SH-SY5Y (cell line): ENCODE results near the gene SMTNL2.

Source experiments
- GATA2 ChIP-seq: IDR thresholded peaks from 2 replicates; pipeline ENCODE4 v1.6.1; 2011; ENCODE audit warnings: mild to moderate bottlenecking, low read depth, low read length
- GATA3 ChIP-seq: IDR thresholded peaks from 2 replicates; pipeline ENCODE4 v1.6.1; 2011; ENCODE audit warnings: low read depth, mild to moderate bottlenecking, low read length, moderate library complexity

Gene SMTNL2

GRCh38 chr17:4610162-4610561 lies 25.8 kb downstream of the SMTNL2 start:
- no peak for TF ChIP-seq GATA3
- TF ChIP-seq GATA2 = no peak

DNA sequence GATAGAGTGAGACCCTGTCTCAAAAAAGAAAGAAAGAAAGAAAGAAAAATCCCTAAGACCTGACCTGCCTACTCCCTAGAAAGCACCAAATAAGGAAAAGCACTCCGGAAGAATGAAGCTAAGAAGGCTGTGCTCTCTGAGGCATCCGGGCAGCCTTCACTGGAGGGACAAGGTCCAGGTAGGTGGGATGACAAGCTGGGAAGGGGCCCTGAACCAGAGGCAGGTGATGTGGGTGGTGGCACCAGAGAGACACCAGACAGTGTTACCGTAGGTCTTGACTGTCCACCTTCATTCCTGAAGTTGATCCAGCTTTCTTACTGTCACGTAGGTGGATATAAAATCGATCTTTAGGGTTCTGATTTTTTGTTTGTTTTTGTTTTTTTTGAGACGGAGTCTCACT lies 26.3 kb downstream of the SMTNL2 start:
- no peak for TF ChIP-seq GATA3
- TF ChIP-seq GATA2 = no peak

GRCh38 chr17:4616476-4616875 lies 32.1 kb downstream of the SMTNL2 start:
- TF ChIP-seq GATA3 = no peak
- TF ChIP-seq GATA2 = no peak

- TF ChIP-seq GATA2 (no peak), GATA3 (no peak)
Measured at GRCh38 chr17:4617090-4617489, 32.8 kb downstream of the SMTNL2 start.

- no peak for TF ChIP-seq GATA3
- no peak for TF ChIP-seq GATA2
Measured at GRCh38 chr17:4617590-4618351, 33.4 kb downstream of the SMTNL2 start.

- TF ChIP-seq GATA2 = no peak
- TF ChIP-seq GATA3 = no peak
Measured at GRCh38 chr17:4620531-4621101, 36.3 kb downstream of the SMTNL2 start.

DNA sequence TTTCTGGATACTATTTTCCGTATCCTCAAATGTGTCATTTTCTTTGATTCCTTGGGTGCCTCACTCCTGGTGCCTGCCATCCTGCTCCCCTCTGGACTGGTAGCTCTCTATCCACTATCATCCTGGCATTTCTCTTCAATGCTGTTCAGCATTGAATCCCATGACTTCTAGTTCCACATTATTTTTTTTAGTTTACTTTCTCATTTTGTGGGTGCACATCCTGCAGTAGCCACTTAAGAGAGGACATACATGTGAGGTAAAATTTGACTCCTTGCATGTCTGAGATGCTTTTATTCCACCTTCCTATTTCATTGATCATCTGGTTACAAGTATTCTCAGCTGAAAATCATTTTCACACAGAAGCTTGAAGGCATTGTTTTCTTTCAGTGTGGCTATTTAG lies 38.0 kb downstream of the SMTNL2 start:
- TF ChIP-seq GATA2 (no peak), GATA3 (no peak)

- TF ChIP-seq GATA3 (no peak), GATA2 (no peak)
Measured at GRCh38 chr17:4623249-4623648, 38.9 kb downstream of the SMTNL2 start.

DNA sequence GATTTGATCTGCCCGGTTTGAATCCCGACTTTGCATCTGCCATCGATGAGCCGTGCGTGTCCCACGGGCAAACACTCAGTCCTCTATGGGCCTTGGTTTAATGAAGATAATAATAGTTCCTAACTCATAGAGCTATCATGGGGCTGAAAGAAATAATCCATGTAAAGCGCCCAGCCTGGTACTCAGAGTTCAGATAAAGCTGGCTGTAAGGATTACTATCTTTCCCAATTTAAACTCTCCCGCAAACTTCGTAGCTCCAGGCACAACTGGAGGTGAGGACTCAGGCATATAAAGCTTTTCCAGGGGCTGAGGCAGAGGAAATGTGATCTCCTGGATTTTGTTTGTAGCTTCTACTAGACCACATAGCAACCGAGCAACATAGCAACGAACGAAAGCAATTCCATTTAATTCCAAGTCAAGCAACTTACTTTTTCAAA lies 40.9 kb downstream of the SMTNL2 start:
- no peak for TF ChIP-seq GATA2
- no peak for TF ChIP-seq GATA3

DNA sequence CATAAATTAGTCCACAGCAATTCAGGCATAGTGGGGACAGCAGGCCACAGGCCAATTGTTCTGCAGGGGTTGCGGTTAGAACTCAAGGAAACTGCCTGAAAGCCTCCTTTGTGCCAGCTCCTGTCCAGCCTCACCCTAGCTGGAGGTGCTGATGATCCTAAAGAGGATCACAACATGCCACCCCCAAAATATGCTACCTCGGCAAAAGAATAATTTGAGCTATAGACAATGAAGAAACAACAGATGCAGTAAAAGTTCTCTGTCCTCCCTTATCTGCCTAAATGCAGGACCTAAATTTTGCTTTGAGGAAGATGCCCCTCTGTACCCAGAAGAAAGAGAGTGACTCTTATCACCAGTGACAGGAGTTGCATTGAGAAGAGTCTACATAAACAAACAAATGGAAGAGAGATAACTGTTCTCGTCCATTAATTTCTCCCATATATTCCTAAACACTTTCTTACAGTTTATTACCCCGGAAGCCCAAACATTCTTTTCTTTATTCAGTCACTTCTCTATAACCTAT lies 42.5 kb downstream of the SMTNL2 start:
- TF ChIP-seq GATA3 (no peak), GATA2 (no peak)

- no peak for TF ChIP-seq GATA2
- no peak for TF ChIP-seq GATA3
Measured at GRCh38 chr17:4631431-4631830, 47.1 kb downstream of the SMTNL2 start.

DNA sequence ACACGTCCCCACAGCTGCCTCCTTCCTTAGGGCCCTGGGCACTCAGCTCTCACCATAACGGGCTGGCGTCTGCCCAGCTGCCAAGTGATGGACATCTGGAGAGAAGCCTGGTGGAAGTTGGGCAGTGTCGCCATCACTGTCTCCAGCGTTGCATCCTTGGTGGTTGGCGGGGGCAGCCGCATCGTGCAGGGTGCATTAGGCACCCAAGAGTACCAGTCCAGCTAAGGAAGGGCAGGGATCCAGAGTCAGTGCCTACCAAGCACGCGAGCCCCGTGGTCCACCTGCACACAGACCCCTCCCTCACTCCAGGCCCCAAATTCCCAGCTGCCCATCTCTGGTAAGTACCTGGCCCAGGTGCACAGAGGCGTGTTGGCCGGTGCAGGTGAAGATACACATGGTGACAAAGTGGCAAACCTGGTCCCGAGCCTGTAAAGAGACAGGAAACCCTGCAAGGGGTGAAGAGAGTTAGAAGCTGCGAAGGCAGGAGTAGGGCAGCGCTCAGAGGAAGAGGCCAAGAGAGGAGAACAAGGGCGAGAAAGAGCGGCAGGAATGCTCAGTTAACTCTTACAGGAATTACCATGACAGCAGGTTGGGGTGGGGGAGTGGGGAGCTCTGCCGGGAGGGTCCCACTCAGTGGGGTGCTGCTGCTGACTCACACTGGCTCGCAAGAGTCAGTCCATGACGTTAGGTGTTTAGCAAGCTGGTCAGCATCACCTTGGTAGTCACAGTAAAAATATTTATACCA lies 47.7 kb downstream of the SMTNL2 start:
- no peak for TF ChIP-seq GATA3
- TF ChIP-seq GATA2 = no peak

- no peak for TF ChIP-seq GATA3
- TF ChIP-seq GATA2 = no peak
Measured at GRCh38 chr17:4632581-4632920, 48.2 kb downstream of the SMTNL2 start.

- TF ChIP-seq GATA3 (no peak), GATA2 (no peak)
Measured at GRCh38 chr17:4633643-4634042, 49.3 kb downstream of the SMTNL2 start.

DNA sequence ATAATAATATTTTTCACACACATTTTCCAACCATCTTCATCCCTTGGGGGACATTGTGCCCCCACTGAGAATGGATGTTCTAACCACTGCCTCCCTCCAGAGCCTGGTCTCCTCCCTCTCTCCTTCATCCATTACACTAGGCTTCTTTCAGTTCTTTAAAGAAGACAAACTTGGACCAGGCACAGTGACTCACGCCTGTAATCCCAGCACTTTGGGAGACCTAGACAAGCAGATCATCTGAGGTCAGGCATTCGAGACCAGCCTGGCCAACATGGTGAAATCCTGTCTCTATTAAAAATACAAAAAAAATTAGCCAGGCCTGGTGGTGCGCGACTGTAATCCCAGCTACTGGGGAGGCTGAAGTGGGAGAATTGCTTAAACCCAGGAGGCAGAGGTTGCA lies 50.6 kb downstream of the SMTNL2 start:
- TF ChIP-seq GATA2 (no peak), GATA3 (no peak)
